AG09309 (cell line): ENCODE data around the gene NDUFC1.

ENCODE experiments used
- DNase-seq: peaks from one replicate; pipeline ENCODE4 v3.0.0-alpha.2; 2010; ENCODE audit warnings: low read depth
- H3K4me3 ChIP-seq: 2 replicates; pipeline ENCODE4 v1.5.1; 2011; ENCODE audit warnings: mild to moderate bottlenecking, low read depth, low read length, moderate library complexity; ENCODE audit not compliant: control insufficient read depth
- TF ChIP-seq, protein P1 (sequence below): IDR thresholded peaks from 2 replicates; pipeline ENCODE4 v1.5.1; 2011; ENCODE audit warnings: mild to moderate bottlenecking, low read depth, low read length, inconsistent platforms; ENCODE audit not compliant: insufficient read depth, control insufficient read depth; ENCODE audit errors: missing control alignments

The NDUFC1 gene

DNA sequence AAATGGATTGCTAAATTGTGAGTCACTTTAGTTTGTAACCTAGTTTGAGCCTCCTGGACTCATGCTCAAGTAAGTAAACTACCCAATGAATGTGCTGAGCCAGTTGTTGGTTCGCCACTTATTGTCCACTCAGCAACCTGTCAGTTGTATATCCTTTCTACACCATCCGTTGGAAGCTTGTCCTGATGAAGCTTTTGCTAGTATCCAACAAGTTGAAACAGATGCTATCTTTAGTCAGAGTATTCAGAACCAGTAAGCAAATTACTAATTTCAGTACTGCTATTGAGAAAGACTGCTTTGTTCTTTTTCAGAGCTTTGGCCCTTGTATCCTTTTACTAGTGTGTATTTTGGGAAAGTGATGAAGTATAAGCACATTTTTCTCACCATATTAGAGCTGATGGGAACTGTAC, 5.3 kb downstream of the NDUFC1 start:
- no peak overlapping the region for H3K4me3 ChIP-seq
- DNase-seq, result no peak
- TF ChIP-seq, protein P1, sequence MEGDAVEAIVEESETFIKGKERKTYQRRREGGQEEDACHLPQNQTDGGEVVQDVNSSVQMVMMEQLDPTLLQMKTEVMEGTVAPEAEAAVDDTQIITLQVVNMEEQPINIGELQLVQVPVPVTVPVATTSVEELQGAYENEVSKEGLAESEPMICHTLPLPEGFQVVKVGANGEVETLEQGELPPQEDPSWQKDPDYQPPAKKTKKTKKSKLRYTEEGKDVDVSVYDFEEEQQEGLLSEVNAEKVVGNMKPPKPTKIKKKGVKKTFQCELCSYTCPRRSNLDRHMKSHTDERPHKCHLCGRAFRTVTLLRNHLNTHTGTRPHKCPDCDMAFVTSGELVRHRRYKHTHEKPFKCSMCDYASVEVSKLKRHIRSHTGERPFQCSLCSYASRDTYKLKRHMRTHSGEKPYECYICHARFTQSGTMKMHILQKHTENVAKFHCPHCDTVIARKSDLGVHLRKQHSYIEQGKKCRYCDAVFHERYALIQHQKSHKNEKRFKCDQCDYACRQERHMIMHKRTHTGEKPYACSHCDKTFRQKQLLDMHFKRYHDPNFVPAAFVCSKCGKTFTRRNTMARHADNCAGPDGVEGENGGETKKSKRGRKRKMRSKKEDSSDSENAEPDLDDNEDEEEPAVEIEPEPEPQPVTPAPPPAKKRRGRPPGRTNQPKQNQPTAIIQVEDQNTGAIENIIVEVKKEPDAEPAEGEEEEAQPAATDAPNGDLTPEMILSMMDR, result no peak

DNA sequence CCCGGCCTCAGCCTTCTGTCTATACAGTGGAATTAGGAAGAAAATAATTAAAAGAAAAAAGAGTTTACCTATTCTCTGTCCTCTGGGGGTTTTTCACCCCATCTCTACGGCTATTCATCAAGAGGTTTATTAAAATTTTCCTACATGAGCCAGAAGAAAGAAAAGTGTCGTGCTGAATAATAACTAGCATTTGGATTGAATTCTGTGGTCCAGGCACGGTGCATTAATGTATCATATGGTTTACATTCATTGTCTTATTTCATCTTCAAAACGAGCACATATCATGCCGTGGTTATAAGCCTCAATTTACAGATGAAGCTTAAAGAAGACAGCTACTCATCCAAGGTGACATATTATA, 6.4 kb downstream of the NDUFC1 start:
- DNase-seq, result no peak
- H3K4me3 ChIP-seq, result peak overlapping the region; percentile 63; the same call in 1 of the 2 replicates
- TF ChIP-seq, protein P1, result no peak

DNA sequence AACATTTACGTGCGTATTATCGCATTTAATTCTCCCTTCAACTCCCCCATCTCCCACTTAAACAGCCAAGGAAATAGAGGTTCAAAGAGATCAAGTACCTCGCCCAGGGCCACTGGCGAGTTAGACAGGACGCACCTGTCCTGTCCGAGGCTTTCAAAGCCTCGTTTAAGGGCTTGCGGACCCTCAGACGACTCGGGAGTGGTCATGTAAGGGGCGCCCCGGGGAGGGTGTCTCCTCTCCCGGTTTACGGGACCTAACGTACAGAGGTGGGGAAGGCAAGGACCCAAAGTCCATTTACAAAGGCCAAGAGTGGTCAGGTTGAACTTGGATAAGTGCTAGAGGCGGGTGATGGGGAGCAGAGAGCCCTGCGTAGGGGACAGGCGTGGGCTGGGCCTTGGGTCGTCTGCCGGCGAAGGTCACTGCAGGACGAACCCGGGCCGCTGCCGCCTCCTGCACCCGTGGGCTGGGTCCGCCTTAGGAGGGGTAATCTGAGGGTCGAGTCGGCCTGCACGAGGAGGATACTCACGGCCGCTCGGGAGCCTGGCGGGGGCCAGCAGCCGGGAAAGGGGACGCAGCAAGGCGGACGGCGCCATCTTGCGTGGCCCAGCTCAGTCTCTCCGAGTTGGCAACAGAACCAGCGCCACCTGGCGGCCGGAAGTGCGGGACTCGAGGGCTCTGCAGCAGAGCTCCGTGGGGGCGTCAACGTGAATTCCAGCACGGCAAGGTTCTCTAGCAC, 6.9 kb downstream of the NDUFC1 start:
- peak overlapping the region; percentile 63 for H3K4me3 ChIP-seq
- peak; percentile 70 for DNase-seq
- TF ChIP-seq, protein P1, result peak; percentile 97

DNA sequence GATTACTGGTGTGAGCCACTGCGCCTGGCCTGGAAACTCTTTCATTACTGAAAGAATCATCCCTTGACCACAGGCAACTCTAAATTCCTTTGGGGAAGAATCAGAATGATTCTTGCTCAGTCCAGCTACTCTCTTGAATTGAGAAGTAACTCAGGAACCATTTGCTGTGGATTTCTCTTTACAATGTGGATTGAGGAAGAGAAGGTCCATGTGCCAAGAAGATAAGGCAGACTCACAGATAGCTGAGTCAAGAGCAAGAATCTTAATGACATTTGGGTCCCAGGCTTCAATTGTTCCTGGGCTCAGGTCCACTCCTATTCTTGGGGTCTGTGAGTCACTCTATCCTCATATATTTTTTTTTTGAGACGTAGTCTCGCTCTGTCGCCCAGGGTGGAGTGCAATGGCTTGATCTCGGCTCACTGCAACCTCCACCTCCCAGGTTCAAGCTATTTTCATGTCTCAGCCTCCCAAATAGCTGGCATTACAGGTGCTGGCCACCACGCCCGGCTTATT, 16.0 kb downstream of the NDUFC1 start:
- no peak for DNase-seq
- H3K4me3 ChIP-seq, result no peak overlapping the region
- TF ChIP-seq, protein P1, result no peak

DNA sequence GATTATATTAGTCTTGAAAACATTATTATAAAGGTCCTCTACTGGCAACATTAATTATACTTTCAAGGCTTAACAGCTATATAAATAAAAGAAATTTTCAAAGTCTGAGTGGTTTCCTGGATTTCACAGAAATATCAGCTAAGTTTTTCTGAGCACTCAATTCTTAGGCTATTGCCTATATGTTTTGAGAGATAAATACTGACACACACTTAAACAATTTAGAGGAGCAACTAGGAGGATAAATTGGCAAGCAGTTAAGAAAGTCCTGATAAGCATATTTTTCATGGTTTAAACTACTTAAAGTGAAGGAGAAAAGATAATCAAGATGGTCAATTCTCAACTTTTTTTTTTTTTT, 19.6 kb downstream of the NDUFC1 start:
- DNase-seq, result no peak

DNA sequence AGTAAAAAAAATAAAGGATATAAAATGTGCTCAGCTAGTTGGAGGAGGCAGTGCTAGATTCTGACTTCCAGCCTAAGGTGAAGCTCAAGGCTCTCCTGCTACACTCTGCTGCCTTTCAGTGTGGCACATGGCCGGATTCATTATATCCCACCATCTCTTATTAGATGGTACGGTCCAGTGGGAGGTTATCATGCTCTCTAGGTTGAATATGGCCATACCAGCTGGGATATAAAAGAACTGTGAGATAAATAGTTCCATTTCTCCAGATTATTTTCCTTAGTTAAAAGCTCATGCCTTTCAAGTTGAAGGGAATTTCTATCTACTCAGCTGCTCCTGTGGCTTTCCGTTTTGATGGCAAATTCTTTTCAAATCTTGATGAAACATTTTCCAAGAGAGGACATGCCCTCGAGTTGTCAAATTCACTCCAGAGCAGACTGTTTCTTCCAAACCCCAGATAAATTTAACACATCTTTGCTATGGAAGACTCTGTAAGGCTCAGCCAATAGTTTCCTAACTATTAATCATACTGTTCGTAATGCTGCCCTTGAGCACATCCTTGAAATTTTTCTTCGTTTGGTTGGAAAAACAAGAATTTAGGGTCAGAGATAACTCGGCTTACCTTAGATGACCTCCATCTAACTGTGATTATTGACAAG, 20.1 kb downstream of the NDUFC1 start:
- no peak overlapping the region for H3K4me3 ChIP-seq
- TF ChIP-seq, protein P1, result no peak
- no peak for DNase-seq

More for the DNA sequence above, 19.6 kb downstream of the NDUFC1 start:
- no peak overlapping the region for H3K4me3 ChIP-seq
- TF ChIP-seq, protein P1, result no peak
